ENCODE results near the gene SPG7.

Gene SPG7

DNA sequence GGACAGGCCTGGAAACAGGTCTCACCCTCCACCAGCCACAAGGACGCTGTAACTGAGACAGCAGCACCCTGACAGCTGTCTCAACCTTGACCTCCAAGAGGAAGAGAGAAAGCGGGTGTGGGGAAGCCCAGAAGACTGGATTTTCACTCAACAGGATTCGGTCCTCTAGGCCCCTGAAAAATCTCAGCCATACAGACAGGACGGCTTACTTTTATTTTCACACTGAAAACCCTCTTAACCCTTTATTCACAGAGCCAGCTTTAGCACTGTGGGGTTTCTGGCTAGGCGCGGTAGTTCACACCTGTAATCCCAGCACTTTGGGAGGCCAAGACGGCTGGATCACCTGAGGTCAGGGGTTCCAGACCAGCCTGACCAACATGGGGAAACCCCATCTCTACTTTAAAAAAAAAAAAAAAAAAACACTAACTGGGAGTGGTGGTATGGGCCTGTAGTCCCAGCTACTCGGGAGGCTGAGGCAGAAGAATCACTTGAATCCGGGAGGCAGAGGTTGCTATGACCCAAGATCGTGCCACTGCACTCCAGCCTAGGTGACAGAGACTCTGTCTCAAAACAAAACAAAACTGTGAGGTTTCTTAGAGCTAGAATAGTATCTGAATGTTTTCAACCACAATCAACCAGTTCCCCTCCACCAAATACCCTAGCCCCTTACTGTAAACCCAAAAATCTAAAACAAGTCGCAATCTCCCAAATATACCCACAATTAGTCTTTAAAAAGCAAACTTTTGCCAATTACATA is 23.1 kb upstream of the SPG7 start:
- DNase-seq (ENCODE audit: extremely low spot score, insufficient read length, low read depth) (no peak), FAIRE-seq (peak; percentile 82)

DNA sequence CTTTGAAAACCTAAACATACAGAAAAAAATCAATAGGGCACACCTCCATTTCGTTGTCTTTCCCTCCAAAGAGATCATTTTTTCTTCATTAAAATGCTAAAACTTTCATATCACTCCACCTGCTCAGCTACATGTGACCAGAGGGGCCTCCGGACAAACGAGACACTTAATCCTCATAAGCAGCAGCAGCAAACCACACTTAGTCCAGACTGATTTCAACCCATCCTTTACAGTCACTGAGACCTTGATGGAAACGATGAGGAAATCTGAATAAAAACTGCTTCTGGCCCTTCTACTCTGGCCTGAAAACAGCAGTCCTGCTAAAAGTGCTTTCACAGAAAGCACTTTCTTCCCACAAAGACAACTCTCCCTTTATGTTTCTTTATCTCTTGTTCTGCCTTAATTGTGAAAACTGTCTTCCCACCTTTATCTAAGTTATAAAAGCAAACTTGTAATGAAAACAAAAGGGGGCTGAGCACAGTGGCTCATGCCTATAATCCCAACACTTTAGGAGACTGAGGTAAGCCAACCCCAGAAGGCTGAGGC is 22.4 kb upstream of the SPG7 start:
- no peak for DNase-seq (ENCODE audit: extremely low spot score, insufficient read length, low read depth)
- no peak for FAIRE-seq

- FAIRE-seq: peak; percentile 89
- no peak for DNase-seq (ENCODE audit: extremely low spot score, insufficient read length, low read depth)
Measured at GRCh38 chr16:89489040-89489897, 18.9 kb upstream of the SPG7 start.

DNA sequence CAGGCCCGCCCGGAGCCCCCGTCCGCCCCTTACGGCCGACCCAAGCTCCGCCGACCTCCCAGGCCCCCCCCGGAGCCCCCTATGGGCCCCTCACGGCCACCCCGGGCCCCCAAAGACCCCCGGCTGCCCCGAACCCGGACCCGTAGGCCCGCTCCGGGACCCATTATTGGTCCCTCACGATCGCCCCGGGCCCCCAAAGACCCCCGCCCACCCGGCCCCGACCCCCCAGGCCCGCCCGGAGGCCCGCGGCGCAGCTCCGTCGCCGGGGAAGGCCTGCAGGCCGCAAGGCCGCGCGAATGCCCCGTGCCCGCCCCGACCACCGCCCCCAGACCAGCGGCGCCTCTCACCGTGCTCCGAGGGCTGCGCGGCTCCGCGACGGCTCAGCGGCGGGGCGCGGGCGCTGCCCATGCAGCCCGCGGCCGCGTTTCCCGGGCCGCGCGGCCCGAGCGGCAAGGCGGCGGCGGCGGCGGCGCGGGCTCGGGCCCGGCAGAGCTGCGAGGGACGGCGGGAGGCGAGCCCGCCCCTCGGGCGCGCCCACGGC is 18.2 kb upstream of the SPG7 start:
- no peak for DNase-seq (ENCODE audit: extremely low spot score, insufficient read length, low read depth)
- FAIRE-seq: no peak

GRCh38 chr16:89490439-89491237 is 17.6 kb upstream of the SPG7 start, which contains the start of gene ANKRD11:
ANKRD11 (minus strand) TSS chr16:89490561; CDS start chr16:89317019, 173,542 bp downstream.
- FAIRE-seq (peak; percentile 99), DNase-seq (ENCODE audit: extremely low spot score, insufficient read length, low read depth) (peak; percentile 96)

DNA sequence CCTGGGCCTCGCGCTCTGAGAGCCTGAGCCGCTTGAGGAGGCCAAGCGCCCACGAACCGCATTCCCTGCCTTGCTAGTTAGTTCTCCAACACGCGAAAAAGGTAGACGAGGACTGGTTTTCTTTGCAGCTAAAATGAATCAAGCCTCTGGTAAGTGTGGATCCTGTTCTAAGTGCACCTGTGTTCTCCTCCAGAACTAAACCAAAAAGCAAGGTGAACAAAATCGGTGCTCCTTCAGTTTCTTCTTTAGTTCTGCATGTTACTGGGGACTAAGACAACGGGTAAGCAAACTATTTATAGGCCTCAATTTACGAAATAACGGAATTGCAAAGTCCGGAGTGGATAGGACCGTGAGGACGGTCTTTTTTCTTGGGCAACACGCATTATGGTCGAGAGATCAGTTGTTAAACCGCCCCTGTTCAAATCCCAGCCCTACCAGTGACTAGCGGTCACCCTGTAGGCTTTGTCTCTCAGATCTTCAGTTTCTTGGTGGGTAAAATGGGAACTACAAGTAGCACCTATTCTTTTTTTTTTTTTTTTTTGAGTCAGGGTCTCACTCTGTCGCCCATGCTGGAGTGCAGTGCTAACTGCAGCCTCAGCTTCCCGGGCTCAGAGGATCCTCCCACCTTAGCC is 16.8 kb upstream of the SPG7 start:
- no peak for FAIRE-seq
- no peak for DNase-seq (ENCODE audit: extremely low spot score, insufficient read length, low read depth)

- DNase-seq (ENCODE audit: extremely low spot score, insufficient read length, low read depth): no peak
- no peak for FAIRE-seq
Measured at GRCh38 chr16:89491974-89492687, 16.1 kb upstream of the SPG7 start.

DNA sequence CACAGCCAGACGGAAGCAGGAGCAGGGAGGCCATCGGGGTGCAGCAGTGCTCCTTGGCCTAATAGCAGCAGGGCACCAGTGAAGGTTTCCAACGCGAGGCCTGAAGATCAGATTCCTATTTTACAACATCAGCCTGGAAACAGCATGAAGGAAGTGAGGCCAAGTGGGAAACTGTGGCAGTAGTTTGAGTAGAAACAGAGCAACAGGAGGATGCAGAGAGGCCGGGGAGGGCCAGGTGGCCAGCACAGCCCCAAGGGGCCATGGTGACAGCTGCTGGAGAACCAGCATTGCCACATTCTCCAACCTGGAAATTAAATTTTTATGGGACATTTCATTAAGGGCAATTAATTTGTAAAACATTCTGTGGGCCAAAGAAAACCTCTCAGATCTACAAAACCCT is 14.4 kb upstream of the SPG7 start:
- DNase-seq (ENCODE audit: extremely low spot score, insufficient read length, low read depth) (no peak), FAIRE-seq (no peak)

GRCh38 chr16:89495121-89495520 is 13.1 kb upstream of the SPG7 start:
- FAIRE-seq (no peak), DNase-seq (ENCODE audit: extremely low spot score, insufficient read length, low read depth) (no peak)

- DNase-seq (ENCODE audit: extremely low spot score, insufficient read length, low read depth): no peak
- no peak for FAIRE-seq
Measured at GRCh38 chr16:89498839-89499238, 9.4 kb upstream of the SPG7 start.

DNA sequence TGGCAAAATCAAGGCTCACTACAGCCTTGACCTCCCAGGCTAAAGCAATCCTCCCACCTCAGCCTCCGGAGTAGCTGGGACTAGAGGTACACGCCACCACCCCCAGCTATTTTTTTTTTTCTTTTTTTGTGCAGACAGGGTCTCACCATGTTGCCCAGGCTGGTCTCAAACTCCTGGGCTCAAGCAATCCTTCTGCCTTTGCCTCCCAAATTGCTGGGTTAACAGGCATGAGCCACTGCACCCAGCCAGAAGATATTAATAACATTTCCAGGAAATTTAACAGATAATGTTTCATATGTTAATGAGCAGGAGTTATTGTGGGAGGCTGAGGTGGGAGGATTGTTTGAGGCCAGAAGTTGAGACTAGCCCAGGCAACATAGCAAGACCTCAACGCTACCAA is 8.4 kb upstream of the SPG7 start:
- FAIRE-seq: no peak
- DNase-seq (ENCODE audit: extremely low spot score, insufficient read length, low read depth): no peak

GRCh38 chr16:89502081-89502843 is 5.9 kb upstream of the SPG7 start:
- no peak for DNase-seq (ENCODE audit: extremely low spot score, insufficient read length, low read depth)
- no peak for FAIRE-seq

DNA sequence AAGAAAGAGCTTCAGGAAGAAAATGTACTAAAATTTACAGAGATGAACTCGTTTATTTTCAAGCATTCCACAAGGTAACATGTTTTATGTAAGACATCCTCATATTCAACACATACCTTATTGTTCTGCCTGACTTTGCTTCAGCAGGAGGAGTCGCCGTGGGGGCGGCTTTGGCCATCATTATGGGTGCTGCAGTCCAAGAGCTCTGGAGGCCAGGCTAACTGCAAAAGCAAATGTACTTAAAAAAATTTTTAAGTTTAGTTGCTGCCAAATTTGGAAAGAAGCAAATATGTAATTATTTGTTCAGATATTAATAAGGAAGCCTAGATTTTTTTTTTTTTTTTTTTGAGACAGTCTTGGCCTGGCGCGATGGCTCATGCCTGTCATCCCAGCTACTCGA is 4.1 kb upstream of the SPG7 start:
- no peak for FAIRE-seq

DNA sequence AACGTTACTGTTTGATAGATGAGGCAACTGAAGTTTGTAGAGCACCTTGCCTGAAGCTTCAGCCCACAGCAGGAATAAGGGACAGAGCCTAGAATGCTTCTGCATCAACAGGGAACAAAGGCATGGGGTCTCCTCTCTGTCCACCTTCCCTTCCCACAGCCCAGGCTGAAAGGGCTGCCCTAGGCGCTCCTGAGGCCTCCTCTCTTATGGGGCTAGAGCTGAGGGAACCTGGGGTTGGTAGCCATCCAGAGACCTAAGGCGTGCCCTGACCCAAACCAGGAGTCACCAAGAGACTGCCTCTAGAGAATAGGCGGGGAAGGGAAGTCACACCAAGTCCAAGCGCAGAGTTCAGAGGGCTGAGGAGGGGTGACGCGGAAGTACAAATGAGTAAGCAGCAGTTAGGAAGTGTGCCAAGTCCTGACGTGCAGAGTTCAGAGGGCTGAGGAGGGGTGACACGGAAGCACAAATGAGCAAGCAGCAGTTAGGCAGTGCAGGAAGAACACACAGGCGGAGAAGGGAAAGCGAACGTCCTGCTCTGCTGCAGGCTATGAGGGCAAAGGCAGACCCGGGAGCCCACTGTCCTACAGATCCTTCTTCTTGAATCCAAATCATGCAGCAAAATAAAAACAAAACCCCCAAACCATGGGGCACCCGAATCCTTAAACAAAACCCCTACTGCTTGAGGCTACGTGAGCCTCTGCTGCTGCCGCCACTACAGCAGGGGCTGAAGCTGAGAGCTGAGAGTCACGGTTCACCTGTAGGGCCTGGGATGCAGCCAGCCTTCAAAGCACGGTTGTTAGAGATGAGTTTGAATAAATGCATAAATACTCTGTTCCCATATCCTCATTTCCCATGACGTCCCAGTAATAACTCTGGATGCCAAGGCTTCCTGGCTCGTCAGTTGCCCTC is 2.7 kb upstream of the SPG7 start:
- DNase-seq (ENCODE audit: extremely low spot score, insufficient read length, low read depth): no peak
- FAIRE-seq: peak; percentile 91

More for the DNA sequence above, 4.1 kb upstream of the SPG7 start:
- DNase-seq (ENCODE audit: extremely low spot score, insufficient read length, low read depth): no peak

DNA sequence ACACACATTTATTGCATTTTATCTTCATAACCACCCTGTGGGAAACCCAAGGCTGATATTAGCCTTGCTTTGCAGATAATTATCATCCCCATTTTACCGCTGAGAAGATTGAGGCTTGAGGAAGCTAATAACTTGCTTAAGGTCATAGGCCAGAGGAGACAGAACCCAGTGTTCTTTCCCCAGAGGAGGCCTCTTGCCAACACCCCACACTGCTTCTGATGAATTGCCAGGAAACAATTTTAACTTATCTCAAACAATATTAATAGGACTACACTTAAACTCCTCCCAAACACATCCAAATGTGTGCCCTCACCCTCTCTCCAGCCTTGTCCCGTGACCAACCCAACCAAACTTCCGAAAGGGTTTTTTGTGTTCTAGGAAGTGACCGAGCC is 2.1 kb upstream of the SPG7 start:
- FAIRE-seq (no peak), DNase-seq (ENCODE audit: extremely low spot score, insufficient read length, low read depth) (no peak)

DNA sequence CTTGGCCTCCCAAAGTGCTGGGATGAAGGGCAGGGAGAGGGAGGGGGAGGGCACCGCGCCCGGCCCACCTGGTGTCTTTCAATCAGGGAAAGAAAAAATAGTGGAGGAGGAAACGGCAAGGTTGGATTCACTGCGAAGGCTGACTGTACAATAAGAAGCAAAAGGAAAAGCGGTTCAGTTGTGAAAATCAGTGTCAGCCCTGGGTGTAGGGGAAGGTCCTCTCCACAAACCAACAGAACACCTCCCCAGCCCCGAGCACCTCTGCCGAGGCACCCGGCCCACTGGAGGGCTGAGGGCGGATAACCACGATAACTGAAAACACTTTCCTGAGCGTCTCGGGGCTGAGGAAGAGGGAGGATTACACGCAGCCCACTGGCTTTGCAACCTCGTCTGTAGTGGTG is 1.4 kb upstream of the SPG7 start:
- DNase-seq (ENCODE audit: extremely low spot score, insufficient read length, low read depth): no peak

GRCh38 chr16:89507214-89507833 is 879 bp upstream of the SPG7 start:
- FAIRE-seq (no peak), DNase-seq (ENCODE audit: extremely low spot score, insufficient read length, low read depth) (no peak)

More for the DNA sequence above, 1.4 kb upstream of the SPG7 start:
- no peak for FAIRE-seq

Data from GM18507 (cell line).